ENCODE results near the gene BEGAIN.
"Not testable (repeated sequence)": the region's sequence is repeated elsewhere in the genome, so short reads cannot be mapped to it uniquely, and the experiment has no call there.

Gene BEGAIN

DNA sequence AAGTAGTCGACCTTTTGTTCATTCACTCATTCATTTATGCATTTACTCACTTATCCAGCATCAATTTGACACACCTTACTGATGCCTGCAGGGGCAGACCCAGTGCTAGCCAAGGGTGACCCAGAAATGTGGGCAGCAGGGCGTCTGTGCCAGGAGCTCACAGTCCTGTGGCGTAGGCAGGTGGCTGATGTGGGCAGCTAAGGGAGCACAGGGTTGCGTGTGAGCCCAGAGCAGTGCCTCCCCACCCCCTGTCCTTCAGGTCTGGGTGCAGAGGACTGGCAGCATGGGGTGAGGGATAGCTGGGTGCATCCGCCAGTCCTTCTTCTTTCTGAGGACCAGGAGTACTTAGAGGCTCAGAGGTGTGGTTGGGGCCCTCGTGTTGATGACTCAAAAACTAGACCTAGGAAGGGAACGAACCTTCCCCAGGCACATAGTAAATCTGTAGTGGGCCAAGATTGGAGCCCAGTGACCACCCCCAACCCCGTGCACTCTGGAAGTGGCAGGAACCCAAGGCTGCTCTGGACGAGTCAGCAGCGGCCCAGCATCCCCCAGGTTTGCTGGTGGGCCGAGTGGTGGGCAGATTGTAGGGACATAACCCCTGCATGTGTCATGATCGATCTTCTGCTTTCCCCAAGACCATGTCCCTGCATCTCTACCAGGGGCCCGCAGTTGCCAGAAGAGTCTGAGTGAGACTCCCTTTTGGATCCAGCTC is 63.9 kb downstream of the BEGAIN start:
- DNase-seq (ENCODE audit: low read depth in 2 of 2): no peak

DNA sequence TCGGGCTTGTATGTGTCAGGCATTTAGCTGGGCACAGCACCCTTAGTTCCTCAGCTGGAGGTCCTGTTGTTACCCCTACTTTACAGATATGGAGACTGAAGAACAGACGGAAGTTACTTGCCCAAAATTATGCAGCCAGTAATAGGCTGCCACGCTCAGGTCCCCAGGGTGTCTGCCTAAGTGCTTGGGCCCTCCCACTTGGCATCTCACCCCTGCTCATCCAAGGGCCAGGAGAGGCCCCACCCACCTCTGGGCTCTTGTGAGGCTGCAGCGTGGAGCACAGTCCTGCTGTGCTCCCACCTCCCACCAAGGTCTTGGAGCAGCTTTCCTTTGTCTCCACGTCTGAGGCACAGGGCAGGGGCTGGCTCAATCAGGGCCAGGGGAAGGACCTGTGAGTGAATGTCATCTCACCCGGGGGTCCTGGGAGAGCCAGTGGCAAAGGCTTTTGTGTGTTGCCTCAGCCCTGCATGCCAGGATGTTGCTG is 64.6 kb downstream of the BEGAIN start:
- DNase-seq (ENCODE audit: low read depth in 2 of 2): no peak

DNA sequence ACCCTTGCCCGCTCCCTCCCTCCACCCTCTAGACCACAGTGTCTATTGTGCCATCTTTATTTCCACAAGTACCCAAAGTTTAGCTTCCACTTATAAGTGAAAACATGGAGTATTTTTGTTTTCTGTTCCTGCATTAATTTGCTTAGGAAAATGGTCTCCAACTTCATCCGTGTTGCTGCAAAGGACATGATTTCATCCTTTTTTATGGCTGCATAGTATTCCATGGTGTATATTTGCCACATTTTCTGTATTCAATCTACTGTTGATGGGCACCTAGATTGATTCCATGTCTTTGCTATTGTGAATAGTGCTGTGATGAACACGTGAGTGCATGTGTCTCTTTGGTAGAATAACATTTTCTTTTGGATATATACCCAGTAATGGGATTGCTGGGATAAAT is 81.2 kb downstream of the BEGAIN start:
- not testable (repeated sequence) for DNase-seq (ENCODE audit: low read depth in 2 of 2)

DNA sequence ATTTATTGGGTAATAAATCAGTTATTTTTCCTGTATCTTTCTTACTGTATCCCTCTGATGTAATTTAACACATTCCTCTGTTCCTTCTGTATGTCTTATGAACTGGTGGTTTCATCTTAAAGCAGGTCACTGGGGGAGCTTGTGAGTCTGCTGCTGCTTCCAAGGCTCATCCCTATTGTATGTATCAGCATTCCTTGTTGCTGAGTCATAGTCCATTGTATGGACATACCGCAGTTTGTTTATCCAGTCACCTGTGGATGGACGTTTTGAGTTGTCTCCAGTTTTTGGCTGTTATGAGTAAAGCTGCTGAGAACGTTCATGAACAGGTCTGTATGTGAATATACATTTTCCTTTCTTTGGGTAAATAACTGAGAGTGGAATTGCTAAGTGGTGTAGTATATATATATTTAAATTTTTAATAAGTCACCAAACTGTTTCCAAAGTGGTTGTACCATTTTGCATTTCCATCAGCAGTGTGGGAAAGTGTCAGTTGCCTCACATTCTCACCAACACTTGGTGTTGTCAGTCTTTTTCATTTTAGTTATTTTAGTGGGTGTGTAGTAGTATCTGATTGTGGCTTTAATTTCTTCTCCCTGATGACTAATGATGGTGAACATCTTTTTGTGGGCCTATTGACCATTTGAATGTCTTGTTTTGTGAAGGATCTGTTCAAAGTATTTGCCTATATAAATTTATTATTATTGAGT is 82.7 kb downstream of the BEGAIN start:
- DNase-seq (ENCODE audit: low read depth in 2 of 2): no peak

DNA sequence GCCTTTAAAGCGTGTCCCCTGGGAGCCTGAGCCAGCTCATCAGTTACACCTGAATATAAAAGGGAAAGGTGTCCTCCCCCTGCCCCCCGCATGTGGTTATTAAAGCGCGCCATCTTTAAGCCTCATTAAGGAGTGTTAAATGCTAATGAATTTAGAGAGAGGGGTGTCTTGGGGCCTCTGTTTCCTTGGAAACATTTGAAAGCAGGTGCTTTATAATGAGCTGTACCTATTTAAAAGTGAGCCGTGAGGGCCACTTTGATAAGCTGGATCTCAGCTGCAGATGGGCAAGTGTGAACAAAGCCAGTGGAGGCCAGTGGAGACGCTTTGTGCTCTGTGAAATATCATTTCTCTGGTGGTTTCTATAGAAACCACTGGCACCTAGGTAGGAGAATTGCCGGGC is 84.0 kb downstream of the BEGAIN start:
- DNase-seq (ENCODE audit: low read depth in 2 of 2): no peak

DNA sequence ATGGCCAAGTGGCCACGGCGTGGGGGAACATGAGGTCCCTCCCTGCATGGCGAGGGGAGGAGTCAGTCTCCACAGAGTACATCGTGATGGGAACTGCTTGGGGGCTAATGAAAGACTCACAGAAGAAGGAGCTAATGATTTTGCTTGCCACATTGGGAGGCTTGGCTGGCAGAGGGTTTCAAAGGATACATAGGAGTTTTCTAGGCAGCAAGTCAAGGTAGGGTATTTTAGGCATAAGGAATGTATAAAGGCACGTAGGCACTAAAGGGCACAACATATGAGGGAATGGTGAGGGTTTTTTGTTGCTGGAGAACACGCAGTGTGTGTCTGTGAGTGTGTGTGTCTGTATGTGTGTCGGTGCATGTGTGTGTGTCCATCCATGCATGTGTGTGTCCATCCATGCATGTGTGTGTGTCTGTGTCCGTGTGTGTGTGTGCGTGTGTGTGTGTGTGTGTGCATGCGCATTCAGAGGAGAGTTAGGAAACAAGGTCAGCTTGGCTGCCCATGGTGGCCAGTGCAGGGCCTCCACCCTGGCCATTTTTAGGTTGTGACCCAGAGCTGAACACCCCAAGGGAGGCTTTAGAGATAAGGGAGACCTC is 84.5 kb downstream of the BEGAIN start:
- DNase-seq (ENCODE audit: low read depth in 2 of 2): no peak

DNA sequence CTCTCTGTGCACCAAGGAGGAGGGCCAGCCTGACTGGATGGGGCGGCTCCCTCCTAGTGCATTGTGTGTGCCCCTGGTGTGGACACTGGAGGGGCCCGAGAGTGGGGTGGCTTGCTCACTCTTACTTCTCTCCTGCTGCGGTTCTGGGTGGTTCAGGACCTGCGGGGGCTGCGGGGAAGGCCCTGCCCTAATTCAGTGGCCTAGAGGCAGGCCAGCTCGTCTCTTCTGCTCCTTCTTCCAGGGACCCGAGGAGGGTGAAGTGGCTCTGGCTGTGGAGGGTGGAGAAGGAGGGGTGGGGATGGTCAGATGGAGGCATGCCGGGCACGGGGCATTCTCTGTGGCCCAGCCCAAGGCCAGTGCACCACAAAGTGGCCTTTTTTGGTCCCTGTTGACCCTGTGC is 87.1 kb downstream of the BEGAIN start:
- DNase-seq (ENCODE audit: low read depth in 2 of 2): no peak

DNA sequence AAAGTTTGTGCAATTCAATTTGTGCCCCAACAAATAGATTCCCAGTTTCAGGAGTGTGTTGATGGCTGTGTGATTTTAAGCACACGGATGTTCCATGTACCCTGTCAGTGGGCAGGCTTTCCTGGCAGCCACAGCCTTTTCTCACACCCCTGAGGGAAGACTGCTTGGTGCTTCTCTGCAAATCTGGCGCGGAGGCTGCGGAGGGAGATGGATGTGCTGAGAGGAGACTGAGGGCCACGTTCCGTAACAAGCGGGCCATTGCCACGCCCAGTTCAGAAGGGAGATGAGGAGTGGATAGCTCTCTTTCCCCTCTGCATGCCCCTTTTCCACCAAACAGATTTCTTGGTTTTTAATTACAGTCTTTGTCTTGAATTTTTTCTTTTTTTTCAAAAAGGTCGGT is 89.1 kb downstream of the BEGAIN start:
- DNase-seq (ENCODE audit: low read depth in 2 of 2): no peak

DNA sequence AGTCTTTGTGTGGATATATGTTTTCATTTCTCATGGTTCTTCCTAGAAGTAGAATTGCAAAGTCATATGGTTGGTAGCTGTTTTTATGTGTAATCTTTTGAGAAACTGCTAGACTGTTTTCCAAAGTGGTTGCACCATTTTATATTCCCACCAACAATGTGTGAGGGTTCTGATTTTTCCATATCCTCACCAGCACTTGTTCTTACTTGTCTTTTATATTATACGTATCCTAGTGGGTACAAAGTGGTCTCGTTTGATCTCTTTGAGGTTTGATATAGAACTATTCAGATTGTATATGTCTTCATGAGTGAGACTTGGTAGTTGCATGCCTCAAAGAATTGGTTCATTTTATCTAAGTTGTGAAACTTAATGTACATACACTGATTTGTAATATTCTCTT is 91.3 kb downstream of the BEGAIN start:
- no peak for DNase-seq (ENCODE audit: low read depth in 2 of 2)

DNA sequence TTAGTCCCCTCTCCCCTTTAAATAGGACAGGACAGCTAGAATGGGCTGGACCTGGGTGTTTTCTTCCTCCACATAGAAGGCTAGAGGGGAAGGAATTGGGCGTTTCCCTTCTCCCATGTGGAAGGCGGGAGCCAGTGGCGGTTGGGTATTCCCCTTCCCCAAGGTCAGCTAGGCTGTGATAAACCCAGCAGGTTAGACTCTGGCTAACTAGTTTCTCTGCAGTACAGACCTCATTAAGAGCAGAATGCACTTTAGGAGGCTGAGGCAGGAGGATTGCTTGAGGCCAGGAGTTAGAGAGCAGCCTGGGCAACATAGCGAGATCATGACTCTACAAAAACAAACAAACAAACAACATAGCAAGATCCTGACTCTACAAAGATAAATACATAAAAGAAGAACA is 92.6 kb downstream of the BEGAIN start:
- DNase-seq (ENCODE audit: low read depth in 2 of 2): no peak

DNA sequence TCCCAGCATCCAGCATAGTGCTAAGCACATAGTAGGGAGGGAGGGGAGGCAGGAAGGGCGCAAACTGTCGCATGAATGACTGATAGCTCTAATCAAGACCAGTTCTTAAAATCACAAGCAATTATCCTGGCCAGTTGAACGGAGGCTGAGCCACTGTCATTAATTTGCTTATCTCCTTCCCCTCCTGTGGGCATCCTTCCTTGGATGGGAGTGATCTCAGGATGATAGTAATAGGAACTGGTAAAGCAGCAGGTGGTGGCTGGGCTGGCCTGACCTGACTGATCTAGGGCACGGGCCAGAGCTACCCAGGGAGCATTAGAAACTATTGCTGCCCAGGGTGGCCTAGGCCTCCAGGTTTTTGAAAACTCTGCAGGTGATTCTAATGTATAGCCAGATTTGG is 97.0 kb downstream of the BEGAIN start:
- DNase-seq (ENCODE audit: low read depth in 2 of 2): no peak

DNA sequence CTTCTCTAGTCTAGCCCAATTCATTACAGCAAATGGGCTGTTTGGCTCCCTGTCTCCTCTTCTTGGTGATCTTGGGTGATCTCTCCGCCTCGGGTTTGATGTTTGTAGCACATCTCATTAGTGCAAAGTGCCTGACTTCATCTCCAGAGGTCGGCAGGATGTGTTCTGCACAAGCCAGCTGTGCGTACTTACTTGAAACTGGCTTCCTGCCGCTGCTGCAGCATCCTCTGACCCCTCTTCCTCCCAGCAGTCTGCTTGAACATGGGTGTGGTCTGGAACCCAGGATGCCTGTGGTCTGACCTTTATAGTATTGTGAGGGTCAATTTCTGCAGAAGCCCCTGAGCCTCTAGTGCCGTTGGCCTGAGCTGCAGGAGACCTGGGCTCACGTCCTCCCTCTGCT is 99.2 kb downstream of the BEGAIN start:
- DNase-seq (ENCODE audit: low read depth in 2 of 2): no peak

DNA sequence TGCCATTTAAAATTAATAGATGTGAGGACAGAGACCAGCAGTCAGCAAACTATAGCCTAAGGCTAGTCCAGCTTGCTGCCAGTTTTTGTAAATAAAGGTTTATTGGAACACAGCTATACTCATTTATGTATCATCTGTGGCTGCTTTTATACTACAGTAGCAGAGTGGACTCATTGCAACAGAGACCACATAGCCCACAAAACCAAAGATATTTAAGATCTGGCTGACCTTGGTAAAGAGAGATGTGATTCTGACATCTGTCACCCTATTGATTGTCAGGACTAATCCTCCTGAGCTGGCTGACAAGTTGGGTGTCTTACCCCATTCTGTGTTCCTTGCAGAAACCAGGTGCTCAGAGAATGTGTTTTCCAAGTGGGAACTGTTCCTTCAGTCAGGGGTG is 99.9 kb downstream of the BEGAIN start:
- no peak for DNase-seq (ENCODE audit: low read depth in 2 of 2)

Data from stimulated activated CD8-positive, alpha-beta memory T cell treated with anti-CD3 and anti-CD28 coated beads, Interleukin-15, amount 100 ng/mL, for 48 hours (primary cell).